NB4 (cell line): ENCODE data around the gene TNFAIP8.

Source experiments
- POLR2A ChIP-seq: IDR thresholded peaks from 2 replicates; pipeline ENCODE4 v1.6.1; 2011; ENCODE audit warnings: mild to moderate bottlenecking; ENCODE audit not compliant: insufficient read length; ENCODE audit errors: extremely low read depth
- TF ChIP-seq, protein P1 (sequence below): IDR thresholded peaks from one replicate; pipeline ENCODE4 v1.5.1; 2012; ENCODE audit warnings: low read depth, low read length

DNA sequence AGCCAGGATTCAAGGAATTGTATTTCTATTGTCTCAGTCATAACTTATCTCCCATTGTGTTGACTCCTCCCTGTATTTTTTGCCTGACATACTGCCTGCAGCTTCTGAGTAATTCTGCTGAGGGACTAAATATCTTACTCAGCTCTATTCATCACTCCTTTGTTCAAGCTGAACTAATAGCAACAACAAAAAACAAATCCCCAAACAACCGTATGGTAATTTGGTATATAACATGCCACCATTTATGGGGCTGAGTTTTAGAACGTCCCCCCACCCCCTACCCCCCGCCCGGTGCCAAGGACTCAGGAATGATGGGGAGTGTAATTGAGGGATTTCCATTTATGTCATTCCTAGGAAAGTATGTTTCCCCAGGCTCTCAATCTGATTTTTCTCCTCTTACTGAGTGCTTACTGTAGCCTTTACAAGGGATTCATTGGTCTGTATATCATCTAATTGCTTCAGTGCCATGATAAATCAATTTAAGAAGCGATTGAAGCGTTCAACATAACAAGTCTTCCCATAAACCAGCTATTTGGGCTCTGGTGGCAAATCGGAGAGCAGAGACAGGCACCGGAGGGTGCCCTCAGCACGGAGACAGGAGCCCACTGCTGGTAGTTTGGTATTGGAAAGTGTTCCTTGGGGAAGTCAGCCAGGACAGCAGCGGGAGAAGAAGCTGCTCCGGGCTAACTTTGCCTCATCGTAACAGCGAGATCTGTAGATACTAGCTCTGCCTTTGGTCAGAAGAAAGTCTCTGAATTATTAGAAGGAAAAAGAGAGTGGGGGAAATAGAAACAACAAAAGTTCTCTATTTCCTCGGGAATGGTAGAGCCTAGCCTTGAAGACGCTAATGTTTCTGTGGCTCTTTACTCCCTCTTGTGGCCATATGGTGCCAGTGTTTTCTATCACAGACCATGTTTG lies 55.8 kb downstream of the TNFAIP8 start:
- TF ChIP-seq, protein P1, sequence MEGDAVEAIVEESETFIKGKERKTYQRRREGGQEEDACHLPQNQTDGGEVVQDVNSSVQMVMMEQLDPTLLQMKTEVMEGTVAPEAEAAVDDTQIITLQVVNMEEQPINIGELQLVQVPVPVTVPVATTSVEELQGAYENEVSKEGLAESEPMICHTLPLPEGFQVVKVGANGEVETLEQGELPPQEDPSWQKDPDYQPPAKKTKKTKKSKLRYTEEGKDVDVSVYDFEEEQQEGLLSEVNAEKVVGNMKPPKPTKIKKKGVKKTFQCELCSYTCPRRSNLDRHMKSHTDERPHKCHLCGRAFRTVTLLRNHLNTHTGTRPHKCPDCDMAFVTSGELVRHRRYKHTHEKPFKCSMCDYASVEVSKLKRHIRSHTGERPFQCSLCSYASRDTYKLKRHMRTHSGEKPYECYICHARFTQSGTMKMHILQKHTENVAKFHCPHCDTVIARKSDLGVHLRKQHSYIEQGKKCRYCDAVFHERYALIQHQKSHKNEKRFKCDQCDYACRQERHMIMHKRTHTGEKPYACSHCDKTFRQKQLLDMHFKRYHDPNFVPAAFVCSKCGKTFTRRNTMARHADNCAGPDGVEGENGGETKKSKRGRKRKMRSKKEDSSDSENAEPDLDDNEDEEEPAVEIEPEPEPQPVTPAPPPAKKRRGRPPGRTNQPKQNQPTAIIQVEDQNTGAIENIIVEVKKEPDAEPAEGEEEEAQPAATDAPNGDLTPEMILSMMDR: peak; percentile 75
- no peak for TF ChIP-seq POLR2A
